Spleen (tissue), 7 donors: Measurements from ENCODE around the gene KPNA1.
"Not testable (repeated sequence)": the region's sequence is repeated elsewhere in the genome, so short reads cannot be mapped to it uniquely, and the experiment has no call there.

Source experiments
- POLR2A ChIP-seq, 3 donors: fragments of 450-650 bp; IDR thresholded peaks; one replicate each; pipeline ENCODE4 v1.5.1; 2017; ENCODE audit warnings: antibody characterized with exemption in 3 of 3, mild to moderate bottlenecking in 1 of 3
- POLR2AphosphoS5 ChIP-seq, 3 donors: sonication (generic); formaldehyde crosslinking; IDR thresholded peaks; one replicate each; pipeline ENCODE4 v1.5.1; 2017; ENCODE audit warnings: antibody characterized with exemption in 3 of 3
- TF ChIP-seq, protein P1 (sequence below), 11 experiments: fragments of 200-600 bp in 7 of 11; fragments of 450-650 bp in 4 of 11; sonication (generic) in 4 of 11; IDR thresholded peaks in 8 of 11; conservative IDR thresholded peaks in 3 of 11; 1 replicate in 7 of 11; 2 replicates in 4 of 11; pipeline versions ENCODE4 v1.4.0 to v1.8.0; 2016 to 2021; ENCODE audit warnings: antibody characterized with exemption in 11 of 11, inconsistent platforms in 4 of 11, mild to moderate bottlenecking in 1 of 11
- donor health status: DM: no; HTN: no; CAD: no; lungs with moderate emphysema.
- donor health status: DM: no; HTN: no; CAD: no.
- donor health status: DM: no; HTN: no; CAD: no.

- TF ChIP-seq, protein P1, sequence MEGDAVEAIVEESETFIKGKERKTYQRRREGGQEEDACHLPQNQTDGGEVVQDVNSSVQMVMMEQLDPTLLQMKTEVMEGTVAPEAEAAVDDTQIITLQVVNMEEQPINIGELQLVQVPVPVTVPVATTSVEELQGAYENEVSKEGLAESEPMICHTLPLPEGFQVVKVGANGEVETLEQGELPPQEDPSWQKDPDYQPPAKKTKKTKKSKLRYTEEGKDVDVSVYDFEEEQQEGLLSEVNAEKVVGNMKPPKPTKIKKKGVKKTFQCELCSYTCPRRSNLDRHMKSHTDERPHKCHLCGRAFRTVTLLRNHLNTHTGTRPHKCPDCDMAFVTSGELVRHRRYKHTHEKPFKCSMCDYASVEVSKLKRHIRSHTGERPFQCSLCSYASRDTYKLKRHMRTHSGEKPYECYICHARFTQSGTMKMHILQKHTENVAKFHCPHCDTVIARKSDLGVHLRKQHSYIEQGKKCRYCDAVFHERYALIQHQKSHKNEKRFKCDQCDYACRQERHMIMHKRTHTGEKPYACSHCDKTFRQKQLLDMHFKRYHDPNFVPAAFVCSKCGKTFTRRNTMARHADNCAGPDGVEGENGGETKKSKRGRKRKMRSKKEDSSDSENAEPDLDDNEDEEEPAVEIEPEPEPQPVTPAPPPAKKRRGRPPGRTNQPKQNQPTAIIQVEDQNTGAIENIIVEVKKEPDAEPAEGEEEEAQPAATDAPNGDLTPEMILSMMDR (IDR thresholded peaks at IDR 0.05 in 8 of 11, conservative IDR thresholded peaks at IDR 0.05 in 3 of 11), result not testable (repeated sequence)
- not testable (repeated sequence) for TF ChIP-seq POLR2AphosphoS5, POLR2A (IDR thresholded peaks at IDR 0.05)
Observed at GRCh38 chr3:122443762-122444490, 70.8 kb downstream of the KPNA1 start.
